NCI-H69 (cell line): ENCODE measurements around the gene MYH9.

ENCODE experiments used
- DNase-seq: peaks from one replicate; lab custom pipeline; 2025; lab: John Stamatoyannopoulos, UW

The MYH9 gene

DNA sequence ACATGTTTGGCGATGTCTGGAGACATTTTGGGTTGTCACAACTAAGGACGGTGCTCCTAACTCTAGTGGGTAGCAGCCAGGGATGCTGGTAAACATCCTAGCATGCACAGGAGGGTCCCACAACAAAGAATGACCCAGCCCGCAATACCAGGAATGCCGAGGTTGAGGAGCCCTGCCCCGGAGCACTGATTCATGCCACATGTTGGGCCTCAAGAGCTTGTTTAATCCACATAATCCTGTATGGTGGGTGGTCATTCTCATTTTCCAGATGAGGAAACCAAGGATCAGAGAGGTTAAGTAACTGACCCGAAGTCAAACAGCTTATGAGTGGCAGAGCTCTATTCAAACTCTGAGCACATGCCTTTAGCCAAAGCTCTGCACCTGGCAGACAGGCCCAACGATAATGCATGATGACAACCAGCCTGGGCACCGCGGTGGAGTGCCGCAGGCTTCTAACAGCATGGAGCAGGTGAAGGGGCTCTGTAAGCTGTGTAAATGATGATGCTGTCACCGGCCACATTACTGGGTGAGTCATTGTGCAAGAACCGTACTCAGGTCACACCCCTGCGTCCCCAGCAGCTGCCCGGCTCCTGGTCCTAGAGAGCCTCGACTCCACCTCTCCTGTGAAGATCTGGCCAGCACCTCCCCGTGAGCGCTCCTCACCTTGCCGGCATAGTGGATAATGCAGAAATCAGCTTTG is 76.2 kb downstream of the MYH9 start:
- no peak for DNase-seq

DNA sequence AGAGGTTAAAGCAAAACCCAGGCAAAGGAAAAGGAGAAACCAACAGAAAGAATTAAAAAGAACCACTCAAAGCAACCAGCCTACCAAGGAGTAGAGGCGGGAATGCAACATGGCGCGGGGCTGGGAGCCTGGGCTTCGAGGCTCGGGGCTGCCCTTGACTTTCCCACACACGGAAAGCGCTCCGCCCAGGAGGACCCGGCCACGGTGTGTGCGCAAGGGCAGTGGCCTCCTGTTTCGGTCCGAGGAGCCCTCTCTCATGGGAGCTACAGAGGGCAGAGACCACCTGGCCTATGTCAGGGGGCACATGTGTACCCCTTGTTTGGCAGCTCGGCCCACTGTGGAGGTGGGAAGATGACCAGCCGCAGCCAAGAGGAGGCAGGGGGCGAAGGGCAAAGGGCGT is 78.9 kb downstream of the MYH9 start:
- DNase-seq, result no peak

DNA sequence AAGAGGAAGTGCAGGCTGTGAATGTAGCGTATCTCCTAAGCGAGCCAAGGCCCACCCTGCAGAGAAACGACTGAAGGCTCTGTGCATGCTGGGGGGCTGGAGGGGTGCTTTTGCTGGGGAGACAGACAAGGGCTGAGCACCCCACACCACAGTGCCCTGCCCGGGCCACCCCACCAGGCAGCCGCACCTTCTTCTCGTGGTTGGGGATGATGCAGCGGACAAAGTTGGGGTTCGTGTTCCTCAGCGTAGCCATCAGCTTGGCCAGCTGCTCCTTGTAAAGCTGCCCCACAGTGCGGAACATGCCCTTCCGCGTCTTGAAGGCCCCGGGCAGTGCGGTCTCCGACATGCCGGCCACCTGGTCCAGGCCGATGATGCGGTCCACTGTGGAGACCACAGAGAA is 81.5 kb downstream of the MYH9 start:
- no peak for DNase-seq

DNA sequence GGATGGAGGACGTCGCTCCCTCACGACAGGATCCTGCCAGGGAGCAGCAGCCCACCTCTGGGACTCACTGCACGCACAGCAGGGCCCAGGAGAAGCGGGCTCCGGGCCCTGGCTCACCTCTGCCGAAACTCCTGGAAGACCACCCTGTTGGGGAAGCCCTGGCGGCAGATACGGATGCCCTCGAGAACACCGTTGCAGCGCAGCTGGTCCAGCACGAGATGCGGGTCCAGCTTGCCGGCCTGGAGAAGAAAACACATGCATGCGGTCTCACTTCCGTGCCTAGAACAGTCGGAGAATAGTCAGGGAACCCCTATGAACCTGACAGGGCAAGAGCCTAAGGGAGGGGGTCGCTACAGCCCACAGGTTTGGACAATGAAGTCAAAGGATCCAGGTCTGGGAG is 82.0 kb downstream of the MYH9 start:
- DNase-seq, result no peak

DNA sequence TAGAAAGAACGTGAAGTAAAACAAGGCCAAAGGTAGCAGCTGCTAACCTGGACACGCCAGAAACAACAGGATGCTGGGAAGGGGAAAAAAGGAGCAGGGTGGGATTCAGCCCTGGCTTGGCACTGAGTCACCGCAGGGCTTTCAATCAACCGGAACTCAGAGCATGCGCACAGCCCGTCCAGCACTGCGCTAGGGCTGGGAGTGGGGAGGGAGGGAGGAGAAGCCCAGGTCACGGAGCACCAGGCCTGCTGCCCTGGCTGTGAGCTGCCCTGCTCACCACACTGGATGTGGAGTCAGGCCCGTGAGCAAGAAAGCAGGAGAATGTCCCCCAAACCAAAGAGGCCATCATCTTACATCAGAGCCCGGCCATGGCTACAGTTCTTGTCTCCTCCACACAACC is 83.3 kb downstream of the MYH9 start:
- no peak for DNase-seq

DNA sequence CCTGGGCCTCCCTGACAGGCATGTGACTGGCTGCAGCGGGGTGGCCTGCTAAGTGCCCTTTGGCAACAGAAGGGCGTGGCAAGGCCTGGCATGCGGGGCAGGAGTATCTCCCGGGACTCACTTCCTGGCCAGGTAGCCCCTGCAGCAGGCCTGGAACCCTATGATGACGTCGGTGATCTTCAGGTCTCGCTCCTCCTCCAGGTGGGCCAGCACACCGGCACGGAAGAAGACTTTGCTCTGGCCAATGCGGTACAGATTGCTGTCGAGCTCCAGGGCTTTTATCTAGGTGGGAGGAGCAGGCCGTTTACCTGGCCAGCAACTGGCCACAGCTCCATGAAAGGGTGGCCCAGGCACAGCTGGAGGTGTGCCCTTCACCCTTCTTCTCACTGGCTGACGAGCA is 83.9 kb downstream of the MYH9 start:
- no peak for DNase-seq

DNA sequence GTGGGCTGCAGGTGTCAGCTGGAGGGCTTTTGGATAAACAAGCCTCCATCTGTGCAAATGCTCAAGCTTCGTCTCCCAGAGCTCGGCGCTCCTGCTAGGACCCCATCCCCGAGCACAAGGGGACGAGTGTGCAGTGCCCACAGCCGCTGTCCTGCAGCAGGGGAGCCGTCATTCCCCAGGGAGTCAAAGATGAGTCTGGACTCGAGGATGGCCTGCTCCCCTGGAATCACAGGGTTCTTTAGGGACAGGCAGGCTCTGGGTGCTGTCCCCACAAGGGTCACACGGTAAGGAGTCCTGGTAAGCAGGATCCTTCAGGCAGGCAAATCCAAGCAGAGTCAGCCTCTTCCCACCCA is 84.7 kb downstream of the MYH9 start:
- DNase-seq, result no peak

DNA sequence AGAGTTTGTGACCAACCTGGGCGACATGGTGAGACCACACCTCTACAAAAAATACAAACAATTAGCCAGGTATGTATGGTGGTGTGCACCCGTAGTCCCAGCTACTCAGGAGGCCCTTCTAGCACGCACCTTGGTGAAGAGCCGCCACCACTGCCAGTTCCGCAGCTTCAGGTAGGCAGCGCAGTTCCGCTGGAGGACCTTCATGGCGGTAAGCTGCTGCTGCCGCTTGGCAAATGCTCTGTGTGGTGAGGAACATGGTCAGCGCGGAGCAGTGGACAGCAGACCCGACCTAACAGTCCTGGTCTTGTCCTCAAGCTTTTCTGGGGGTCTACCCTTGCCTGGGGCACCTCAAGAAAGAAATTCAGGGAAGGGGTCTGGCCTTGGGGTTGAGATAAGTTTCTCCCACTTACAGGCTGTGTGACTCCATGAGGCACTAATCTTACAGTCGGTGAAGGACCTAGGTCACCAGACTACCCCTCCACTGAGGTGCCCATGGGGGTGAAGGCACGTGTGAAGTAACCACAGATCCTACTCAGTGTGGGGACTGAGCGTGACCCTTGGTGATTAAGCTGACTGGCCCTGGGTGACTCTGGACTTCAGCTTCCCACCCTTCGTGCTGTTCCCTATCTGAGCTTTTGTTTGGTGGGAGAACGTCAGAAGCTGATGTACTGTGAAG is 85.2 kb downstream of the MYH9 start:
- DNase-seq, result no peak

DNA sequence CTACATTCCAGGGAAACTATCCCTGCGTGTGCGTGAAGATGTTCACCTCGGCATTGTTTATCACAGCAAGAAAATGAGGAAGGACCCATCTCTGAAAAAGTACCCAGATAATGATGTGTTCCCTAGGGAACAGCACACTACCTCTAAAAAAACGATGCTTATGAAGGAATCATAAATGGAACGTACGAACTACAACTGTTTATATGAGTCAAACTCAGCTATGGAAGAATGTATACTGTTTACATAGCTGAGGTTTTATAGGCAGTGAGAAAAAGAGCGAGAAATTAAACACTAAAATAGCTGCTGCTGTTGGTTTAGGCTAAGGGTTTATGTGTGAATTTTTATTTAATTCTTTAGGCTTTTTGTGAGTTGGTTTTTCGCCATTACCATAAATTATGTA is 85.9 kb downstream of the MYH9 start:
- DNase-seq, result no peak

DNA sequence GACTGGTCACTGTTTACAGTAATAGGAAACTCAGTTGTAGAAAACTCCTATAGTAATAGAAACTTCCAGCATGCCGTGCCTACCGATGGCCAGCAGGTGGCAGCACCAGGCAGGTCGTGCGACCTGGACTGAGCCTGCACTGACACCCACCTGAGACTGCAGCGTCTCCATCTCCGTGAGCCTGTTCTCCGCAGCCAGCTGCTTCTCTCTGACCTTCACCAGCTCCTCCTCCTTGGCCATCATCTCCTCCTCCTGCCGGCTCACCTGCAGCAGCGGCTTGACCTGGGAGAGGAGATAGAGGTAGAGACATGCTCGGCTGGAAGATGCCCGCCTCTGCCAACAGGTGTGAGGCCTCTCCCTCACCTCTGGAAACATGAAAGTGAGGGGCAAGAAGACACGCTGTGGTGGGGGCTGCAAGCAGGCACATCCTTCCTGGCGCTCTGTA is 86.4 kb downstream of the MYH9 start:
- DNase-seq, result peak; percentile 69

DNA sequence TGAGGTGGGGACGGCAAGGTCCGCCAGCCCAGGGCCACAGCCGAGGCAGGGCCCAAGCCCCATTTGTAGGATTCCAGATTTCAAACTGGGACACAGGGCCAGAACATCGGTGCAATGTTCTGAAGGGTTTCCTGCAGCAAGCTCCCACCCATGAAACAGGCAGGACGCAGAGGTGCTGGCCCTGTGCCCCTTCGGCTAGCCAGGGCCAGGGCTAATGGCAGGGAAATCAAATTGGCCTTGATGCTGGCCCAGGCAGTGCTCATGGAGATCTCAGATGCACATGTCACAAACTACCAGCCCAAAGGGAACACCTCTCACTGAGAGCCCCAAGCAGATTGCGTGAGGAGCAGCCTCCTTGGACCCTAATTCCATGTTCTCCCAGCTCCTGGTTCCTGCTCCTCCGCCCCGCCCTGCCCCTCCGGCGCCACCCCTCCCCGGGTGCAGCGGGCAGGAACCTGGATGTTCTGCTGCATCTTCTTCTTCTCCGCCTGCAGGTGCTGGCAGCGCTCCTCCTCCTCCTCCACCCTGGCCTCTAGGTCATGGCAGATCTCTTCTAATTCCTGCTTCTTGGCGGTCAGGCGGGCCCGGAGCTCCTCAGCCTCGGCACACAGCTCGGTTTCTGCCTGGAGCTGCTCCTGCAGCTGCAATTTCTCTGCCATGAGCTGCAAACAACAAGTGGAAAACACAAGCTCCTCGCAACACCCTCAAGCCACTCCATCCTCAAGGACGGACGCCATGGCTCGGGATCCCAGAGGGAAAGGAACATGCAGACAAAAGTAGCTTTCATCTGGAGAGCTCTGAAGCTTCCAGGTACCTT is 87.2 kb downstream of the MYH9 start:
- no peak for DNase-seq

DNA sequence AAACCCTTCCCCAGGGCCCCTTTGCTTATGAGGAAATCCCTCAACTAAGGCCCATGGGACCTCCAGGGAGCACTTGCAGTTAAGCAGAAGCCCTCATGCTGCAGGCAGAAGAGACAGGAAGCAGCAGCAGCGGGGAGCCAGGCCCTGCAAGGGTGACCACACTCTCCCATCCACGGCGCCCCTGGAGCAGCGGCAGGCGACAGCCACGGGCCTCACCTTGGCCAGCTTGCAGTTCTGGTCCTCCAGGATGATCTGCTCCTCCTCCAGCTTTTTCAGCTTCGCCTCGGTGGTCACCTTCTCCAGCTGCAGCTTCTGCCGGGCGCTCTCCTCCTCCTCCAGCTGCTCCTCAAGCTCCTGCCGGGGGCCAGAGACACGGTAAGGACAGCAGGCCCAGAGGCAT is 87.9 kb downstream of the MYH9 start:
- no peak for DNase-seq

DNA sequence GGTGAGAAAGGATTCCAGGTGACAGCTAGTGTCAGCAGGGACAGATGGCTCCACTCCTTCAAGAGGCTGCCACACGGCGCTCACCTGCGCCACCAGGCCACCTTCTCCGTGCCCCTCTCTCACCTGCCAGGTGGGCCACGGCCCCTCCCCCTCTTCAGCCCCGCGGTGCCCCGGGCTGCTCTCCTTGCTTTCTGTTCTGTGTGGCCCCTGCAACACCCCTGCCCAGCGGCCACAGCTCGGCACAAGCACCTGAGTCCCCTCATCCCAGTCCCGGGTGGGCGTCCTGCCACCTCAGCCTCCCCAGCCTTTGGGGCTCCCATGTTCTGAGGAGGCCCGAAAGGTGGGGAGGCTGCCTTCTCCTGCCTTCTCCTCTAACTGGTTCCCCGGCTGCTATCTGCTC is 88.5 kb downstream of the MYH9 start:
- DNase-seq, result no peak

DNA sequence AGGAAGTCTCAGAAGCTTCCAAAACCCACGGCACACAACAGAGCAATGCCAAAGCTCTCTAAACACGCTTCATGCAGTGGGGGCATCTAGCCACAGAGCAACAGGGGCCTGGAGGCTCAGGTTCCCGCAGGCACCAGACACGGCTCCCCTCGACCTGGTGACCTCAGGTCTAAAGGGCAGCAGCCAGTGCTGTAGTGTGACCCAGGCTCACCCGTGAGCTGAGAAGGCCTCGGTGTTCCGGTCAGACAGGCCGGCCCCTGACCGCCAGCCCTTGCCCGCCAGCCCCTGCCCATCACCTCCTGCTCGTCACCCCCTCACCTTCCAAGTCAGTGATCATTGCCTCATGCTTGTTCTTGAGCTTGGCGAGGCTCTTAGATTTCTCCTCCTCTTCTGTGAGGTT is 89.2 kb downstream of the MYH9 start:
- DNase-seq, result no peak

DNA sequence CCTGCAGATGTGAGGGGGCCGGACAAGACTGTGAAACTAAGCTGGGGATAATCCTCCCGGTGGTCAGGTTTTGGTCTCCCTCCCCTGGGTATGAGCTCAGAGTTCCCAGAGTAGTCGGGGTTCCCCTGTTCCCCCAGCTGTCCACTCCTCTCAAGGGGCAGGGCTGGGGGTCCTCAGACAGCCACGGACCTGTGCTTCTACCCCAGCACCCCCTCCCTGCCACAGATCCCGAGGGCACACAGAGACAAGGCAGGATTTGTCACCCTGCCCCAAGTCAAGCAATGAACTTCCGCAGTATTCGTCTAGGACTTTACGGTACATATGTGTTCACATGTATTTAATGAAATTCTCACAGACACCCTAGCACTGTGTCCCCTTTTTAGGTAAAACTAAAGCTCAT is 89.6 kb downstream of the MYH9 start:
- DNase-seq, result no peak

DNA sequence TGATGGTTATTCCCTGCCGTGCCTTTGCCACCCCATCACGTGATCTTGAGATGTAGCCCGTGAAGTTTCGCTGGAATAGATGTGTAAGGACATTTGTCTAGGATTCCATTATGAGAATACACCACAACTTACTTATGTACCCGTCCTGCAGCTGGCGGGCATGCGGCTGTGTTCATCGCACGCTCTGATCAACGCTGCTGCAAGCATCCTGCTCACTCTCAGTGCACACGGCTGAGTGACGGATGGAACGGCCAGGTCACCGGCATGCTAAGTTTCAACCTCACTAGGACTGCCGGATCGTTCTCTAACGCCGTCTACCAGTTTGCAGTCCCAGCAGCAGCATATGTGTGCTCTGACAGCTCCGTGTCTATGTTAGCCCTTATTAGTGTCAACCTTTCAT is 90.2 kb downstream of the MYH9 start:
- no peak for DNase-seq

DNA sequence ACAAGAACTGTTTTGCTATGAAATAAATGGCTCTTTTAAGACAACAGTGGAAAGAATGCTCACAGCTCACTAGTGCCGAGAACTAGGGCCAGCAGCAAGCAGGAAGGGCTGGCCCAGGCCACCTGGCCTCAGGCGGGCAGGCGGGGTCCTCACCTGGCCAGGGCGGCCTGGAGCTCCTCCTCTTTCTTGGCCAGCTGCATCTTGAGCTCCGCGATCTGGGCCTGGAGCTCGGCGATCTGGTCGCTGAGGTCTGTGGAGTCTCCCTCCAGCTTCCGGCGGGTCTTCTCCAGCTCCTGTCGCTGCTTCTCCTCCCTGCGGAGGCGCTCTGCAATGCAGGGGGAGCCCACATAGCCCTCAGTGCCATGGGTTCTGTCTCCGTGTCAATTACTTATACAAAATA is 91.1 kb downstream of the MYH9 start:
- DNase-seq, result no peak

DNA sequence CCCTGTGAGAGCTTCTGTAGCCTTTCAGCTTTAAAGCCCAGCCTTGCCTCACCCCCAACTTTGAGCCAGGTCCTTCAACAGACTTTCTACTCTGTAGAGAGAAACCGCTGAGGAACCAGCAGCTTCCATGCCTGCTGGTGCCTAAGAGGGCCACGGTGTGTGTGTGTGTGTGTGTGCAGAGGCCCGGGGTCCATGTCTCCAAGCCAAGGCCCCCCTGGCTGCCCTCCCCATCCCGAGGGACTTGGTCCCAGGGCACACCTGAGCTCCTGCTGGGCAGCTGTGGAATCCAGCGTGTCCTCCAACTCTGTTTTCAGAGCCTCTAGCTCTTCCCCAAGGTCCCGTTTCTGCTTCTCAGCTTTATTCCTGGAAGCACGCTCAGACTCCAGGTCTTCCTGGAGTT is 92.5 kb downstream of the MYH9 start:
- DNase-seq, result no peak

DNA sequence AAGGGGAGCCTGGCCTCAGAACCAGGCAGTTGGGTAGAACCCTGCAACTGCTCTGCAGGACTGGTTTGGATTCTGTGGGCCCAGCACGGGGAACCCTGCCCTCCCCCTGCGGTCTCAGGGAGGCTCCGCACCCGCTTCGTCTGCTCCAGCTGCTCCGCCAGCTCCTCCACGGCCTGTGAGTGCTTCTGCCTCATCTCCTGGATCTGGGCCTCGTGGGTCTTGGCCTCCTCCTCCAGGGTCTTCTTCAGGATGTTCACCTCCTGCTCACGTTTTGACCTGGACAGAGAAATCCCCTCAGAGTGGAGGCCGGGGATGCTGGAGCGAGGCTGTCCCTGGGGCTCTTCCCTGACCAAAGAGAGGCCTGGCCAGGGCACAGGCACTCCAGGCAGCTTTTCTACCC is 93.0 kb downstream of the MYH9 start:
- DNase-seq, result no peak

DNA sequence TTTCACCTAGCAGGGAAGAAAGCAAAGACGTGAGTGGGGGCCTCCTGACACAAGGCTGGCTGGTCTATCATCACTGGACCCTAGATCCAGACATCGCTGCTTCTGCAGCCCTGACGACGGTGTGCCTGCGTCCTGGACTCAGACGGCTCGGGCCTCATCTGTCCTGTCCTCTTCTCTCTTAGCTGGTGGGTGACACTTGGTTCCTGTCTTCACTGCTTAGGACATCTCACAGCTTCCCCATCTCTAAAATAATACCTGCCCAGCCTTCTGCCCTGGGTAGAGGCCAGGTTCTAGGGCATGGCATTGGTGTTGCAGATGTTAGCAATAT is 93.5 kb downstream of the MYH9 start:
- no peak for DNase-seq

DNA sequence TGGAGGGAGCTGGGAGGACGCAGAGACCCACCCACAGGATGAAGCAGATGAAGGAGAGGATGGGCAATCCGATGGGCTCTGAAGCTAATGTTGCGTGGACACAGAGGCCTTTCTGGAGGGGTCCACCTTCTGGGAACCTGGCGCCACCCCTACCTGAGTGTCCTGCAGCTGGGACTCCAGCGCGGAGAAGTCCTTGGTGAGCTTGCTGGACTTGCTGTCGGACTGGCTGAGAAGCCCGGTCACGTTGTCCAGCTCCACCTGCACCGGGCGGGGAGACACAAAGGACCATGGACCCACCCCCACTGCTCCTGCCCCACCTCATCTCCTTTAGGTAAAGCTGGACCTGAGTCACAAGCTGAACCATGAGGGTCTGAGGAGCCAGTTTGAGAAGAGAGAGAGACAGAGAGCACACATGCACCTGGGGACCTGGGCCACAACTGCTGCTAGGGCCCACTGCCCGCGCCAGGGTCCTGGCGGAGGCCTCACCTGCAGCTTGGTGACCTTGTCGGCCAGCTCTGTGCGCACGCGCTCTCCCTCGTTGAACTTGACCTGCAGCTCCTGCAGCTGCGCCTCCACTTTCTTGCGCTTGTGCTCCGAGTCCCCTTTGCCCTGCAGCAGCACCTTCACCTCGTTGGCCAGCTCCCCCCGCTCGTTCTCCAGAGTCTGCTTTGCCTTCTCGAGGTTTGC is 94.0 kb downstream of the MYH9 start:
- DNase-seq, result no peak

DNA sequence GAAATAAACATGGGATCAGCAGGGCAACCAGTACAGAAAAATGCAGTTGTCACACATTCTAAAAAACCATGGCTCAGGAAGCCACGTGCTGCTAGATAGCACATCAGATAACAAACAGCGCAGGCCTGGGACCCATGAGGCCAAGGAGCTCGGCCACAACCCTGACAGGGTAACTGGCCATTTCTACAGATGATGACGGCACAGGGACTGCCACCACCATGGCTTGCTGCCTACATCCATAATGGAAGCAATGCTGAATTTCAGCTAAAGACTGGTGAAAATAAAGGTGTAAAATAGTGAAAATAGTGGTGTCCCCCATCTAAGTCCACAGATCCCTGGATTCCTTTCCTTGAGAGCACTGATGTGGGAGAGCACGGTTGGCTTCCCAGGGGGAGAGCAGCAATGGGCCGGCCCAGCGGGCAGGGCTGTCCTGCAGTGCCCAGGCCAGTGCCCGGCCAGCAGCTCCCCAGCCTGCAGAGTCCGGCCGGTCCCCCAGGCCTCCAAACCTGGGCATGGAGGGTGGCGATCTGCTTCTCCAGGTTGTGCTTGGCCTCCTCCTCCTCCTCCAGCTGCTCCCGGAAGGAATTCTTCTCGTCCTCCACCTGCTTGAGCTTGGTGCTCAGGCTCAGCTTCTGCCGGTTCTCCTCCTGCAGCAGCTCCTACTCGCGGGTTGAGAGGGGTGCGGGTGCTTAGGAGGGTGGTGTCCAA is 94.8 kb downstream of the MYH9 start:
- no peak for DNase-seq
